GM18873 (cell line): ENCODE measurements around the gene ZFC3H1.
"Not testable (repeated sequence)": the region's sequence is repeated elsewhere in the genome, so short reads cannot be mapped to it uniquely, and the experiment has no call there.

Experiments used
- ATAC-seq: cut with Tn5 transposase; IDR thresholded peaks from one replicate; pipeline ENCODE4 v1.9.1; 2021; ENCODE audit warnings: mild to moderate bottlenecking, moderate library complexity, moderate number of reproducible peaks; ENCODE audit not compliant: unreplicated experiment, low FRiP score

ZFC3H1 gene, protein sequence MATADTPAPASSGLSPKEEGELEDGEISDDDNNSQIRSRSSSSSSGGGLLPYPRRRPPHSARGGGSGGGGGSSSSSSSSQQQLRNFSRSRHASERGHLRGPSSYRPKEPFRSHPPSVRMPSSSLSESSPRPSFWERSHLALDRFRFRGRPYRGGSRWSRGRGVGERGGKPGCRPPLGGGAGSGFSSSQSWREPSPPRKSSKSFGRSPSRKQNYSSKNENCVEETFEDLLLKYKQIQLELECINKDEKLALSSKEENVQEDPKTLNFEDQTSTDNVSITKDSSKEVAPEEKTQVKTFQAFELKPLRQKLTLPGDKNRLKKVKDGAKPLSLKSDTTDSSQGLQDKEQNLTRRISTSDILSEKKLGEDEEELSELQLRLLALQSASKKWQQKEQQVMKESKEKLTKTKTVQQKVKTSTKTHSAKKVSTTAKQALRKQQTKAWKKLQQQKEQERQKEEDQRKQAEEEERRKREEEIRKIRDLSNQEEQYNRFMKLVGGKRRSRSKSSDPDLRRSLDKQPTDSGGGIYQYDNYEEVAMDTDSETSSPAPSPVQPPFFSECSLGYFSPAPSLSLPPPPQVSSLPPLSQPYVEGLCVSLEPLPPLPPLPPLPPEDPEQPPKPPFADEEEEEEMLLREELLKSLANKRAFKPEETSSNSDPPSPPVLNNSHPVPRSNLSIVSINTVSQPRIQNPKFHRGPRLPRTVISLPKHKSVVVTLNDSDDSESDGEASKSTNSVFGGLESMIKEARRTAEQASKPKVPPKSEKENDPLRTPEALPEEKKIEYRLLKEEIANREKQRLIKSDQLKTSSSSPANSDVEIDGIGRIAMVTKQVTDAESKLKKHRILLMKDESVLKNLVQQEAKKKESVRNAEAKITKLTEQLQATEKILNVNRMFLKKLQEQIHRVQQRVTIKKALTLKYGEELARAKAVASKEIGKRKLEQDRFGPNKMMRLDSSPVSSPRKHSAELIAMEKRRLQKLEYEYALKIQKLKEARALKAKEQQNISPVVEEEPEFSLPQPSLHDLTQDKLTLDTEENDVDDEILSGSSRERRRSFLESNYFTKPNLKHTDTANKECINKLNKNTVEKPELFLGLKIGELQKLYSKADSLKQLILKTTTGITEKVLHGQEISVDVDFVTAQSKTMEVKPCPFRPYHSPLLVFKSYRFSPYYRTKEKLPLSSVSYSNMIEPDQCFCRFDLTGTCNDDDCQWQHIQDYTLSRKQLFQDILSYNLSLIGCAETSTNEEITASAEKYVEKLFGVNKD (N-terminal part only)

GRCh38 chr12:71663561-71664410, at the start of gene ZFC3H1, which contains the start of gene THAP2:
Gene ZFC3H1, minus strand, starts transcription at chr12:71663848. Its CDS starts 238 bp downstream, at chr12:71663610.
Gene THAP2, plus strand, starts transcription at chr12:71664301. Its CDS starts 209 bp downstream, at chr12:71664510.
- ATAC-seq: peak; percentile 96

DNA sequence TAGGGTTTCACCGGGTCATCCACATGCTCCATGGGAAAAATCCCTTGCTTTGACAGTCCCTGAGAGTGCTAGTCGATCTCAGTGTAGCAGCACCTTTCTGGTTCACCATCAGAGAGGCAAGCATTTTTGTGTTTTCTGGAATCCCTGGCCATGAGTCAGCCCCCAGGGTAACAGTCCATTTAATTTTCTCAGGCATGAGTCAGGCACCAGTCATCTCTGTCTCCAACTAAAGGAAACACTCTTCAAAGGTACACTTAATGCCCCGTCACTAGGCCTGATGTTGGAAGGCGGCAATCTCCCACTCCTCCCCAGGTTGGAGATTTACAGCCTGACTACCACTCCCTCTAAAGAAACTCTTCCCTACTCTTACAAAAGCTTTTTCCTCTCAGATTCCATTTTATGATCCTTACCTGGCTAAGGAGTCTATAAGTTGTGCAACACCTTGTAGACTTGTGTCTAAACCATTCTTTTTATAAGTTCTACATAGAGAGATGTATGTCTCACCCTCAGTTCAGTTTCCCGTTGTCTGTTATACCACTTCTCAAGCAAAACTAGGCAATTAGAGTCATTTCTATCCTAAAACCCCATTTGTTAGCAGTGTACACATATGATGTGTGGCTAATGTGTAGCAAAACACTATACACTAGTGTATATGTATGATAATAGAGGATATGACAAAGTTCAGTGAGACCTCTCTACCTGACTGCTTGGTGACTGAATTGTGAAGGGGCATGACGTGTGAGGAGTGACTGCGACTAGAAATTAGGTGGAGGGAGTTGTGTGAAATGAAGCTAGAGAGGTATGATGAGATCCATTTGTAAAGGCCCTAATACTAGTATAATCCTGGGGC, 46.9 kb upstream of the ZFC3H1 start:
- ATAC-seq: no peak

- no peak for ATAC-seq
These were observed 45.0 kb upstream of the ZFC3H1 start for GRCh38 chr12:71708658-71709057.

- no peak for ATAC-seq
These were observed 41.3 kb upstream of the ZFC3H1 start for GRCh38 chr12:71704920-71705319.

- ATAC-seq: no peak
These were observed 39.6 kb upstream of the ZFC3H1 start for GRCh38 chr12:71703206-71703605.

GRCh38 chr12:71702590-71702989, 38.9 kb upstream of the ZFC3H1 start:
- no peak for ATAC-seq

DNA sequence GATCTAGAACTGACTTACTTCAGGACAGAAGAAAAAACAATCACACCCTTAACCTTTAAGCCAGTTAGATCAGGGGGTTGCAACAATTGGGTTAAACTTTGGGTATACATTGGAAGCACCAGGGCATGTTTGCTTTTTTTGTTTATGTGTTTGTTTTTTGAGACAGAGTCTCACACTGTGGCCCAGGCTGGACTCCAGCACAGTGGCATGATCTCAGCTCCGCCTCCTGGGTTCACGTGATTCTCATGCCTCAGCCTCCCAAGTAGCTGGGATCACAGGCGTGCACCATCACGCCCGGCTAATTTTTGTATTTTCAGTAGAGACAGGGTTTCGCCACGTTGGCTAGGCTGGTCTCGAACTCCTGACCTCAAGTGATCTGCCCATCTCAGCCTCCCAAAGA, 38.5 kb upstream of the ZFC3H1 start:
- ATAC-seq: not testable (repeated sequence)

GRCh38 chr12:71695782-71696181, 32.1 kb upstream of the ZFC3H1 start:
- ATAC-seq: no peak

GRCh38 chr12:71694099-71694820, 30.6 kb upstream of the ZFC3H1 start:
- peak; percentile 88 for ATAC-seq

DNA sequence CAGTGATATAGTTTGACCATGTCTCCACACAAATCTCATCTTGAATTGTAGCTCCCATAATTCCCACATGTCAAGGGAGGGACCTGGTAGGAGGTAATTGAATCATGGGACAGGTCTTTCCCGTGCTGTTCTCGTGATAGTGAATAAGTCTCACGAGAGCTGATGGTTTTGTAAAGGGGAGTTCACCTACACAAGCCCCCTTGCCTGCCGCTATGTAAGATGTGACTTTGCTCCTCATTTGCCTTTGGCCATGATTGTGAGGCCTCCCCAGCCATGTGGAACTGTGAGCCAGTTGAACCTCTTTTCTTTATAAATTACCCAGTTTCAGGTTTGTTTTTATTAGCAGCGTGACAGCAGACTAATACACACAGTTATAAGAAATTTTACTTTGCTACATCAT, 30.0 kb upstream of the ZFC3H1 start:
- ATAC-seq: not testable (repeated sequence)

DNA sequence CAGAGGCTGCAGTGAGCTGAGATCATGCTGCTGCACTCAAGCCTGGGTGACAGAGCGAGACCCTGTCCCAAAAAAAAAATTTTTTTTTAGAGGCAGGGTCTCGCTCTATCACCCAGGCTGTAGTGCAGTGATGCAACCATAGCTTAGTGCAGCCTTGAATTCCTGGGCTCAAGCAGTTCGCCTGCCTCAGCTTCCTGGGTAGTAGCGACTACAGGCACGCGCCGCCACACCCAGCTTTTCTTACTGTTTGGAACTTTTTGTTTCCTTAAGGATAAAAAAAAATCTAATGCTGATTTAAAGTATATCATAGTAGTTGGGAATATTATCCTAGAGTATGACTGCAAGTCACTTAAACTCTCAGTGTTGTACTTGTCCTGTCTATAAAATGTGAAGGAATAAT, 29.5 kb upstream of the ZFC3H1 start:
- no peak for ATAC-seq

GRCh38 chr12:71691504-71692129, 28.0 kb upstream of the ZFC3H1 start:
- ATAC-seq: no peak

DNA sequence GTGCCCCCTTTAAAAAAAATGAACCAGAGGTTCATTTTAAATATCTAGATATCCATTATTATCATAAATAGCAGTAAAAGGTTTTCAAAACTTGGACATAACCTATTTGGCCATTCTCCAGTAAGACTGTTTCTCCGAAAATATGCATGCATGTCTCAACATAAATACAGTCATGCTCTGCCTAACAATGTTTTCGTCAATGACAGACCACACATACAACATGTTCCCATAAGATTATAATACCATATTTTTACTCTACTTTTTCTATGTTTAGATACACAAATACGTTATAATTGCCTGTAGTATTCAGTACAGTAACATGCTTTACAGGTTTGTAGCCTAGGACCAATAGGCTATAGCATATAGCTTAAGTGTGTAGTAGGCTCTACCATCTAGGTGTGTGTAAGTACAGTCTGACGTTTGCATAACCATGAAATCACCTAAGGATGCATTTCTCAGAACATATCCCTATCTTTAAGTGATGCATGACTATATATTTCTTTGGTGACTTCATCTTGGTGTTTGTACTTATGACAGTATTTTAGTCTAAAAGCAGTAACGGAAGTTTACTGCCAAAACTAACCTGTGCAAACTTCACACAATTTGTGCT, 25.4 kb upstream of the ZFC3H1 start:
- no peak for ATAC-seq

- ATAC-seq: not testable (repeated sequence)
These were observed 23.5 kb upstream of the ZFC3H1 start for GRCh38 chr12:71687172-71687571.

DNA sequence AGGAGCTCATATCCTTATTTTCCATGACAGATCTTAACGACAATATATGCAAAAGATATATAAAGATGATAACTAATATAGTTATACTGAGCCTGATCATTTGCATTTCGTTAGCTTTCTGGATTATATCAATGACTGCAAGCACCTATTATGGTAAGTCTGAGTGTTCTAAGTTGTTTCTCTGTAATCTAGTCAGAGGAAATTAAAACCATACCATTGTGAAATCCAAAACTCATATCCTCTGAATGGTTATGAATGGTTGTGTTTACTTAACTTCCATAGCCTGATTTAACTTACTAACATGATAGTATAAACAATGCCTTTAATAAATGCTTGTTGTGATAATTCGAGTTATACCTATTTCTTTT, 23.0 kb upstream of the ZFC3H1 start:
- ATAC-seq: peak; percentile 1

DNA sequence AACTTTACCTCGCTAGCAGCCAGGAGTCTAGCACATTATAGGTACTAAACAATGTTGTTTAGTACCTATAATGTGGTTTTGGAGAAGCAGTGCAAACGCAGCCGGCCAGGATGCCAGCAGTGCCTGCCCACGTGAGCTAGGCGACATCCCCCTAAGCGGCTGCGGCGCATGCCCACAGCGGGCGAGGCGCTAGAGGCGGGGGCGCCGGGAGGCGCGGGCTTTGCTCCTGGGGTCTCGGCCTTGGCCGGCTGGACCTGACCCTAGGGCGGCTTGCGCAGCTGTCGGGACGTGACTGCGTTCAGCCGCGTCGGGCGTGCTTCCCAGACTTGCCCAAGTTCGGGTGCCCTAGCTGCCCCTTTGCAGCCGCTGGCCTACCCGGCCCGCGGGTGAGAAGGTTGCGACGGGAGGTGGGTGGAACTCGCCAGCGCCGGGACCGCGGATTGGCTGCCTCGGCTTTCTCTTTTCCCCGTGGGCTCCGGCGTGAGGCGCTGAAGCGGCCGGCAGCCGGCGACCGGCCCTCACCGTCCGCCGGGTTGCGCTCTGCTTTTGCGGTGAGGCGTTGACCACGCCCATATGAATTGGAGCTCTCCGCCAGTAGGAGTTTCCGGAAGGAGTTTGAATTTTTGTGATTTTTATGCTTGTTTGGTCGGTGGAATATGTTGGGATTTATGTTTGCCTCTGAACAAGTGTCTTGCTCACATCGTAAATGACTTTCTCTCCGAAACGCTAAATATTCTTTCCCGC, 22.4 kb upstream of the ZFC3H1 start, which contains the start of gene TMEM19:
TSS of gene TMEM19 (plus strand) at position 169 of the 744 bp plus-strand sequence. CDS start 599 bp downstream, outside the sequence.
- ATAC-seq: peak; percentile 78
